Right kidney (tissue), 1 donor: ENCODE data around the gene ZMYM4.
"Not testable (repeated sequence)": the region's sequence is repeated elsewhere in the genome, so short reads cannot be mapped to it uniquely, and the experiment has no call there.

Experiments
- DNase-seq: peaks from one replicate; pipeline ENCODE4 v3.0.0-alpha.2; 2016

The ZMYM4 gene

DNA sequence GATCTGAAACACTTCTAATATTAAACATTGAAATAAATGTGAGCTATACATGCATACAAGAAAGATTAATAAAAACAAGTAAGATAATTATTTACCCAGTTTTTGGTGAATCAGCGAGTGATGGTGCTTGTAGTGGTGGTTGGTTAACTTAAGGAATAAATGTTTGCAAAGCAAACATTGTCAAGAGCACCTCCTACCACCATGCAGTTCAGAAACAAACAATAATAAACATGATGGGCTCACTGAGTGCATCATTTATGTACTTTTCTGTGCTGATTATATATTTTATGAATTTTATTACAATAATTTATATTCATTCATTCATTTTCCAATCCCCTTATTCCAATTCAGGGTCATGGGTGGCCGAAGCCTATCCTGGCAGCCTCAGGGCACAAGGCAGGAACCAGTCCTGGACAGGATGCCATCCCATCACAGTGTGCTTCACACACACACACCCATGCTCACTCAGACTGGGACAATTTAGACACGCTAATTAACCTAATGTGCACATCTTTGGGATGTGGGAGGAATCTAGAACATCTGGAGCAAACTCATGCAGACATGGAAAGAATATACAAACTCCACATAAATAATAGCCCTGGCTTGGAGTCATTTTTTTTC lies 57.8 kb downstream of the ZMYM4 start:
- DNase-seq: no peak

DNA sequence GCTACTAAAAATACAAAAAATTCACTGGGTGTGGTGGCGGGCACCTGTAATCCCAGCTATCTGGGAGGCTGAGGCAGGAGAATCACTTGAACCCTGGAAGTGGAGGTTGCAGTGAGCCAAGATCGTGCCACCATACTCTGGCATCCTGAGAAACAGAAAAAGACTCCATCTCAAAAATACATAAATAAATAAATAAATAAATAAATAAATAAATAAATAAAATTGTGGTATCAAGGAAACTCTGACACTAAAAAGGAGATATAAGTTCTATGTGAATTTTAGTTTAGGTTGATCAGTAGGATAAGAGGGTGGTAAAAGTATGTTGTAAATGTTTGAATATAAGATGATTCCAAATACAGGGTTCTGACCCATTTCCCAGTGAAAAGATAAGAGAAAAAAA lies 63.1 kb downstream of the ZMYM4 start:
- DNase-seq: not testable (repeated sequence)

DNA sequence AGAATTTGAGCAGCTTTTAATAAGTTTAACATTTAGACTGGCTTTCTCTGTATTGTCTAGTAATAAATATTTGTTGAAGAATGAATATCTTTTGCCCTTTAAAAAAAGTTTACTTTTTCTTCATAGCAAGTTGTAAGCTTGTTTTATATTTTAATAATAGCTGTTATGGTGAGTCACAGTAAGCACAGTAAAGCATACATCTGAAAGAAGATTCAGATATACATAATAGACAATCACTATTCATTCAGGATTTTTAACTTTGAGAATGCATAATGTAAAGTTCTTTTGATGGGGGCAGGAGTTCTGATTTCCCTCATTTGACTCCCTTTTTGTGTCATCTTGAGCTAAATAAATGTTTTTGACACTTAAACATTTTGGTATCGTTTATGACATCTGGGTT lies 66.0 kb downstream of the ZMYM4 start:
- DNase-seq: no peak

DNA sequence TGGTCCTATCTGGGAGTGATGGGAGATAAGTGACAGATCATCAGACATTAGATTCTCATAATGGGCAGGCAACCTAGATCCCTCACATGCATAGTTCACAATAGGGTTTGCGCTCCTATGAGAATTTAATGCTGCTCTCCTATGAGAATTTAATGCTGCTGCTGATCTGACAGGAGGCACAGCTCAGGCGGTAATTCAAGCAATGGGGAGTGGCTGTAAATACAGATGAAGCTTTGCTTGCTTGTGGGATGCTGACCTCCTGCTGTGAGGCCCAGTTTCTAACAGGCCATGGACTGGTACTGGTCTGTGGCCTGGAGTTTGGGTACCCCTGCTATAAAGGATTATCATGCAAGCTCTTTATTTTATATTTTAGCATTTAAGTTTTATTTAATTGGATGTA lies 72.0 kb downstream of the ZMYM4 start:
- no peak for DNase-seq

DNA sequence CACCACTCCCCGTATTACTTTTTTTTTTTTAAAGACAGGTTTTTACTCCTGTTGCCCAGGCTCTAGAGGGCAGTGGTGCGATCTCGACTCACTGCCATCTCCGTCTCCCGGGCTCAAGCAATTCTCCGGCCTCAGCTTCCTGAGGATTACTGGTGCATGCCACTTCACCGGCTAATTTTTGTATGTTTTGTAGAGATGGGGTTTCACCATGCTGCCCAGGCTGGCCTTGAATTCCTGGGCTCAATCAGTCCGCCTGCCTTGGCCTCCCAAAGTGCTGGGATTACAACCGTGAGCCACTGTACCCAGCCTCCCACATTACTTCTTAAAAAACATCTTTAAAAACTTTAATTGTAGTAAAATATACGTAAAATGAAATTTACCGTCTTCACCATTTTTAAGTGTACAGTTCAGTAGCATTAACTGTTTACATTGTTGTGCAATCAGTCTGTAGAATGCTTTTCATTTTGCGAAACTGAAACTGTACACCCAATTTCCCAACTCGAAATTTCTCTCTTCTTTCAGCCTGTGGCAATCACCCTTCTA lies 77.0 kb downstream of the ZMYM4 start:
- DNase-seq: no peak

DNA sequence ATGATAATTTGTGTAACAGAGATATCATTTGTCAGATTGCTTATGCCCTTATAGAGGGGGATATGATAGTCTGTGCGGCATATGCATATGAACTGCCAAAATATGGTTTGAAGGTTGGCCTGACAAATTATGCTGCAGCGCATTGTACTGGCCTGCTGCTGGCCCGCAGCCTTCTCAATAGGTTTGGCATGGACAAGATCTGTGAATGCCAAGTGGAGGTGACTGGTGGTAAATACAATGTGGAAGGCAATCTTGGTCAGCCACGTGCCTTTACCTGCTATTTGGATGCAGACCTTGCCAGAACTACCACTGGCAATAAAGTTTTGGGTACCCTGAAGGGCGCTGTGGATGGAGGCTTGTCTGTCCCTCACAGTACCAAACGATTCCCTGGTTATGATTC lies 82.4 kb downstream of the ZMYM4 start:
- no peak for DNase-seq

DNA sequence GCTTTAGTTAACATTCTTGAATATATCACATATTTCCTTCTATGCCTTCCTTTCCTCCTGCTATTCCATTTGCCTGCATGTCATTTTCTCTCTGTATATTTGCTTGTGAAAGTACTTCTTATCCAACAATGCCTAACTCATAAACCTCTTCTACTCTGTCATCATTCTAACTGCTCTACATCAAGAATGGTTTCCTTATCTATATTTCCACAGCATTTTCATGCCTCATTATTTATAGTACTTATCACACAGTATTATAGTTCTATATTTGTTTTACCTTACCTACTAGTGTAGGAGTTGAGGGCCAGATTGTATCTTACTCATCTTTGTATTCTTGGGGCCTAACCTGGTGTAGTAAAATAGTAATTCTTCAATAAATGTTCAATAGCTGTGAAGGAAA lies 91.5 kb downstream of the ZMYM4 start:
- no peak for DNase-seq

DNA sequence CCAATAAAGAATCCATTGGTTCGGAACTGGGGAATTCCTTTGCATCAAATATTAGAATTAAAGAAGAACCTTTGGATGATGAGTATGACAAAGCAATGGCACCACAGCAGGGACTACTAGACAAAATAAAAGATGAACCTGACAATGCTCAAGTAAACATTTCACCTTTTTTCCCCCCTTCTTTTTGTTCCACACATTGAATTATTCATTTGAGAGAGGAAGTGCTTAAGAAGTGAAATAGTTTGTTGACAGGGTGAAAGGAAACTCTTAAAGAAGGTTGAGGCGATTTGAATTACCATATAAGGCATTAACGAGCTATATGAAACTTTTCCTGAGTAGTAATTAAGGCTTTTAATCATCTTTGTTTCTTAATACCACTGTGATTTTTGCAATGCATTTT lies 93.1 kb downstream of the ZMYM4 start:
- no peak for DNase-seq

DNA sequence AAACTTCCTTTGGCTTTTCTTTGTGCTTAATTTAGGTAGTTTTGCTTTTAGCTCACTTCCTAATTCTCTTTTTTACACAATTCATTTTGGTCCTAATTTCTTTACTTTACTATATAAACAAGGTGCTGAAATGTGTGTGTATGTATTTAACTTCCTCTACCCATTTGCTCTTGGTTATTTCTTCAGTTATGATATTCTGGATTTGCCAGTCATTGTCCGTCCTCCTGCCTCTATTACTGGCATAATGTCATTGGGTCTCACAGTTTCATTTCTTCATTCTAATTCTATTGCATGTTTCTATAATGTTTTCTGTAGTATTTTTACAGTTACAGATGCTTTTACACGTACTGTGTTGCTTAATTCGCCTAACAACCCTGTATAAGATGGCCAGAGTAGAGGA lies 96.2 kb downstream of the ZMYM4 start:
- DNase-seq: no peak

DNA sequence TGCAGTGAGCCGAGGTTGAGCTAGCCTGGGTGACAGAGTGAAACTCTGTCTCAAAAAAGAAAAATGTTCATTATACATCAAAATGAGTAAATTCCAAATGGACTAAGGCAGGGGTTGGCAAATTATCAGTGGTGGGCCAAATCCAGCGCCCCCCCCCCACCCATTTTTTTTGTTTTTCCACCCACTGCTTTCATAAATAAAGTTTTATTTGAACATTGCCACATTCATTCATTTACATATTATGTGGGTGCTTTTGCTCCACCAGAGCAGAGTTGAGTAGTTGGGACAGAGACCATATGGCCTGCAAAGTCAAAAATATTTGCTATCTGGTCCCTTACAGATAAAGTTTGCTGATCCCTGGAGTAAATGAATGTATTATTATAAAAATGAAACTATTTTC lies 99.4 kb downstream of the ZMYM4 start:
- DNase-seq: no peak

DNA sequence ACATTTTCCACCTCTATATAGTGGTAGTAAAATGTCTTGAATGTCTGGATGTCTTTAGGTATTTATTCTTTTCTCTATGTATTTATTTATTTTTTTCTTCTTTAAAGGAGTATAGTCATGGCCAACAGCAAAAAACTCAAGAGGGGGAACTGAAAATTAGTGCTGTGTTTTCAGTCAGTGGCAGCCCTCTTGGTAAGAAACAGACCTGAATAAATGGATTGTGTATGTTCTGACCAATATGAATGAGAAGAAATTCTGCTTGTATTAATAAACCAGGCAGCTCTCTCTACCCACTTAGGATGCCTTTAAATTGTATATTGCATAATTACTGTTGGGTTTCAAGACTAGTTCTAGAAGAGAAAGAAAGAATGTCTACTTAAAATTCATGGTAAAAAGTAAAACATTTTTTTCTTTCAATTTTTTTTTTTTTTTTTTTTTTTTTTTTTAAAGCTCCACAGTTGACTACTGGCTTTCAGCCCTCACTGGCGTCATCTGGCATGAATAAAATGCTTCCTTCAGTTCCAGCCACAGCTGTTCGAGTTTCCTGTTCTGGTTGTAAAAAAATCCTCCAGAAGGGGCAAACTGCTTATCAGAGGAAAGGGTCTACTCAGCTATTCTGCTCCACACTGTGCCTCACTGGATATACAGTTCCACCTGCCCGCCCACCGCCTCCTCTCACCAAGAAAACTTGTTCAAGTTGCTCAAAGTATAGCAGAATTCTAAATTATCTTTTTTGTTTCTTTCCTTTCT lies 101.6 kb downstream of the ZMYM4 start:
- DNase-seq: no peak

DNA sequence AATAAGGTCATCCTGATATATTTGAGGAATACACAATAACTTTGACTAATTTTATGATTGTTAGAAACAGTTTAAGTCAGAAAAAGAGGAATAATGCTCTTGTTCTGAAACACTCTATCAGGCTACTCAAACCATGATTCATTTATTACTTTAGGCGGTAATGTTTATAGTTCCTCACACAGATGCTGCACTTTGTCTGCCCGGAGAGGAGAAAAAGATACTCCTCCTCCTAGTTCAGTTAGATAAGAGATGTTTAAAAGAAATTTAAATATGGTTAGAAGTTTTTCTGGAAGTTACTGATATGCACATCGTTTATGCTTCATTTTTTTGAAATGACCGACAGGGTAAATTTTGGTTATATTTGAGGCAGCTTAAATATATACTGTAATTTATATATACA lies 103.0 kb downstream of the ZMYM4 start:
- DNase-seq: no peak

DNA sequence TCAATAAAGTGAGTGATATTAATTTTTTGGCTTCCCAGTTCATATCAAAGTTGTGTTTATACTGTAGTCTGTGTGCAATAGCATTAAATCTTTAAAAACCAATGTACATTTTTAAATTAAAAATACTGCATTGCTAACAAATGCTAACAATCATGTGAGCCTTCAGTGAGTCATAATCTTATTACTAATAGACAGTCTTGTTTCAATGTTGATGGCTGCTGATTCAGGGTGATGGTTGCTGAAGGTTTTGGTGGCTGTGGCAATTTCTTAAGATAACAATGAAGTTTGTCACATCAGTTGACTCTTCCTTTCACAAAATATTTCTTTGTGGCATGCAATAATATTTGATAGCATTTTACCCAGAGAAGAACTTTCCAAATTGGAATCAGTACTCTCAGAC lies 109.0 kb downstream of the ZMYM4 start:
- DNase-seq: no peak

DNA sequence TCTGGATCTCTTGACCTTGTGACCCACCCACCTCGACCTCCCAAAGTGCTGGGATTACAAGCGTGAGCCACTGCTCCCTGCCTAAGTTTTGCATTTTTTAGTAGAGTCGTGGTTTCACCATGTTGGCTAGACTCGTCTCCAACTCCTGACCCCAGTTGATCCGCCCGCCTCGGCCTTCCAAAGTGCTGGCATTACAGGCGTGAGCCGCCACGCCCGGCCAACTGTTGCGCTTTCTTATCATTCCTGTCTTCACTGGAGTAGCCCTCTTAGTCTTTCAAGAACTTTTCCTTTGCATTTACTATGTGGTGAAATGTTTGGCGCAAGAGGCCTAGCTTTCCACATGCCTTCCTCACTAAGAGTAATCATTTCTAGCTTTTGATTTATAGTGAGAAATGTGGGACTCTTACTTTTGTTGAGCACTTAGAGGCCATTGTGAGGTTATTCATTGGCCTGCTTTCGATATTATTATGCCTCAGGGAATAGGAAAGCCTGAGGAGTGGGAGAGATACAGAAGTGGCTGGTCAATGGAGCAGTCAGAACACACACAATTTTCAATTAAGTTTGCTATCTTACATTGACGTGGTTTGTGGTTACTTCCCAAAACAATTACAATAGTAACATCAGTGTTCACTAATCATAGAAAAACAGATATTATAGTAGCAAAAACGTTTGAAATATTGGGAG lies 111.0 kb downstream of the ZMYM4 start:
- no peak for DNase-seq

DNA sequence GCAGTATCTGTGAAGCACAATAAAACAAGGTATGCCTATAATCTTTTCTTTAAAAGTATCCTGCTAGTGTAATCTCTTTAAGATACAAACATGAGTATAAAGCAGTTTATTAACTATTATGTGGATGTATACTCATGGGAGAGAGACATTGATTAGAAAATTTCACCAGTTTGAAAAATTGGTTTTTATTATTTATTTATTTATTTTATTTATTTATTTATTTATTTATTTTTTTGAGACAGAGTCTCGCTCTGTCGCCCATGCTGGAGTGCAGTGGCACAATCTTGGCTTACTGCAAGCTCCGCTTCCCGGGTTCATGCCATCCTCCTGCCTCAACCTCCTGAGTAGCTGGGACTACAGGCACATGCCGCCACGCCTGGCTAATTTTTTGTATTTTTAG lies 111.6 kb downstream of the ZMYM4 start:
- not testable (repeated sequence) for DNase-seq

DNA sequence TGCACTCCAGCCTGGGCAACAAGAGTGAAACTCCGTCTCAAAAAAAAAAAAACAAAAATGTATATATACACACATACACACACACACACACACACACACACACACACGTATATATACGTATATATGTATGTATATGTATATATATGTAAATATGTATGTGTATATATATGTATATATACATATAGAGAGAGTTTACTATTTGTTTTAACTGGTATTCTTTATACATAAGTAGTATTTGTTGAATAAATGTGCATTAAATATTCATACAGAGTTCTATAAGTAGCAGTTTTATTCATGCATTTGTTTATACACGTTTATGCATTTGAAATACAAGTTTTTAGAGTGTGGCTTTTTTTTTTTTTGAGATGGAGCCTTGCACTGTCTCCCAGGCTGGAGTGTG lies 113.6 kb downstream of the ZMYM4 start:
- DNase-seq: no peak

DNA sequence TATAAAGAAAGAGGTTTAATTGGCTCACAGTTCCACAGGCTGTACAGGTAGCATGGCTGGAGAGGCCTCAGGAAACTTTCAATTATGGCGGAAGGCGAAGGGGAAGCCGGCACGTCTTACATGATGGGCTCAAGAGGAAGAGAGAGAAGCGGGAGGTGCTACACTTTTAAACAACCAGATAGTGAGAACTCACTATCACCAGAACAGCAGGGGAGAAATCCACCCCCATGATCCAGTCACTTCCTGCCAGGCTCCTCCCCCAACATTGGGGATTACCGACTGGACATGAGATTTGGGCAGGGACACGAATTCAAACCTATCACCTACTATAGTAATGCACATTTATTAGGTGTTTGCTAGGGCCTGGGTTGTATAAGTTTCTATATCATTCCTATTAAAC lies 117.8 kb downstream of the ZMYM4 start:
- DNase-seq: no peak

DNA sequence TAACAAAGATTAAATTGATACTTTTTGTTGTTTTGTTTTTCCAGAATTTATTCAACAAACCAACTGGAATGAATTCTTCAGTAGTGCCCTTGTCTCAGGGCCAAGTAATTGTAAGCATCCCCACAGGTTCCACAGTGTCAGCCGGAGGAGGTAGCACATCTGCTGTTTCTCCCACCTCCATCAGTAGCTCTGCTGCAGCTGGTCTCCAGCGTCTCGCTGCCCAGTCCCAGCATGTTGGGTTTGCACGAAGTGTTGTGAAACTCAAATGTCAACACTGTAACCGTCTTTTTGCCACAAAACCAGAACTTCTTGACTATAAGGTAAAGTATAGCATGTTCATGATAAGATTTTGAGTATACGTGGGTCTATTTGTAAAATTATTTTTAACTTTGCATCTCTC lies 118.5 kb downstream of the ZMYM4 start:
- DNase-seq: no peak

DNA sequence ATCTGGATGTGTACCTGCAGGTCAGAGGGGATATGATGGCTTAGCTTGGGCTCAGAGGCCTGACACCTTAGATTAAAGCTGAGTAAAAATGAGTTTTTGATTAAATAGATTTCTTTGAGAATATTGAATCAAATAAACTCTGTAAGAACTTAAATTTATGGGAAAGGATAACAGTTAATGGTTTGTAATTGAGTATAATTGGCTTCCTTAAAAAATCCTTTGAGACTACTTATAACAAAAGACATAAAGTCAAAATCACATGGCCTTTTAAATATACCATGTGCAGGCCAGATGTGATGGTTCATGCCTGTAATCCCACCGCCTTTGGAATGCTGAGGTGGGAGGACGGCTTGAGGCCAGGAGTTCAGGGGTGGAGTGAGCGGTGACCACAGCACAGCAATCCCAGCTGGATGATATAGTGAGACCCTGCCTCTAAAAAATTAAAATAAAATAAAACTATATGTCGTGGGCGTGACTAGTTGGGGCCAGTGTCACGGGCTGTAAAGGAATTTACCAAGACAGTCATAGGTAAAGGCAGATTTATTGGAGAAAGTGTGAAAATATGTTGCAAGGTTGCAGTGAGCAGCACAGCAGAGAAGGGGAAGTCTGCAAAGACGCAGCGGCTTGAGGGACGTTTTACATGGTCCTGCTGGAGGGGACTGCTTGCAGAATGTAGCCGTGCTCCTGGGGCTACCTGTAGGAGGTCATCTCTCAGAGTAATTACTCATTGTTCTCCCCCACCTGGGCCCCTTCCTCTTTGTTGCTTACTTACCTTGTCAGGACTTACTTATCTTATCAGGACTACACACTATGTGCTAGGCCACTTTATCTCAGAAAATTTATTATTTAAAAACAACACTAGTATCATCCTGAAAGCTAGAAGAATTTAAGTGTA lies 122.3 kb downstream of the ZMYM4 start:
- no peak for DNase-seq

DNA sequence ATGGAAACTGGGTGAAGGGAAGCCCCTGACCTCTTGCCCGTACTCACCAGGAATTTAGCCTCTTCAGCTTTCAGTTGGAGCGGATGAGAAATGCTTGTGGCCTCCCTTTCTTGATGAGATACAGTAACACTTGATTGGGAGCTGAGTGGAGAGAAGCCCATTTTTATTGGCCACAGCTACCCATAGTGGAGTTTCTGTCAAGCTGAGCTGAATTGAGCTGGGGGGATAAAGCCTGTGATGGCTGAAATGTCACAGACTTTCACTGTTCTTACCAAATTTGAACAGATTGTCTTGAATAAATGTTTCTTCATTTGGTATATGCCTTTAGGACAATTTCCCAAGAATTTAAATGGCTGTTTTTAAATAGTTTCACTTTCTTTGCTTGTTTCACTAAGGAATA lies 125.9 kb downstream of the ZMYM4 start:
- no peak for DNase-seq

DNA sequence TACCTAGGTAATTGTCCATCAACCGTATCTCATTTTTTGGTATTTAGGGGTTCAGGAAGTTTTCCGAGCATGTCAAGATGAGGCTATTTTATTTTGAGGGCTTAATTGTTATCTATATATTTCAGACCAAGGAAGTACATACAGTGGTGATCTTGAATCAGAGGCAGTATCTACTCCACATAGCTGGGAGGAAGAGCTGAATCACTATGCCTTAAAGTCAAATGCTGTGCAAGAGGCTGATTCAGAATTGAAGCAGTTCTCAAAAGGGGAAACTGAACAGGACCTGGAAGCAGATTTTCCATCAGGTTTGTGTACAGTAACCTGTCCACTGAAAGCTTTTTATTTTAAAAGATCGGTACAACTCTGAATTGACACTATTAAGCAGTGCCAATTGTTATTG lies 130.2 kb downstream of the ZMYM4 start:
- DNase-seq: no peak

DNA sequence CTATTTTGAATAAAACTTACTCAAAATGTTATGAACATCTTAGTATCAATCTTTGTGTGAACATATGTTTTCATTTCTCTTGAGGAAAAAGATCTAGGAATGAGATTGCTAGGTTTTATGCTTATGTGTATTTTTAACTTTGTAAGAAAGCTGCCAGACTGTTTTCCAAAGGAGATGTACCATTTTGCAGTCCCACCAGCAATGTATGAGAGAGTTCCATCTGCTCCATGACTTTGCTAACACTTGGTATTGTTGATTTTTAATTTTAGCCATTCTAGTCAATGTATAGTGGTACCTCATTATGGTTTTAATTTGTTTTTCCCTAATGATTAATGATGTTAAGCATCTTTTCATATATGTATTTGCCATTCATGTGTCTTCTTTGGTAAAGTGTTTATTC lies 132.5 kb downstream of the ZMYM4 start:
- DNase-seq: no peak

DNA sequence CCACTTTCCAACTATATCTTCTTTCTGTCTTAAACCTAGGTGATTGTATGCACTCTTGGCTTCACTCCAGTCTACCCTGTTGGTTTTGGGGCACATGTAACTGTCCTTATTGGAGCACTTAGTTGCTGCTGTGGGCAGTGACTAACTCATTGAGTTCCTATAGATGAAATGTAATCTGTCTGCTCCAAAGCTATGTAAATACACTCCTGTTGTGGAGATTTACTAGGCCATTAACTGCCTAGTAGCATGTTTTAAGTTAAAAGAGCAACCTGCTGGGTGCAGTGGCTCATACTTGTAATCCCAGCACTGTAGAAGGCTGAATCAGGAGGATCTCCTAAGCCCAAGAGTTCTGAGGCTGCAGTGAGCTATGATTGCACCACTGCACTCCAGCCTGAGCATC lies 137.6 kb downstream of the ZMYM4 start:
- DNase-seq: no peak
